ENCODE measurements around the gene PHF24. TPM values are rescaled to one million over a fixed set of nuclear protein-coding genes. Genes with fewer than 3 reads are reported as not detected.

Gene PHF24
- total RNA-seq, 1 experiment from 2014 or later: not detected

- ChIA-PET CTCF (no interaction called here), POLR2A (no interaction called here)
- no peaks in the 10 kb centered on the region; the same call in 1 of the 2 replicates for H3K27me3 ChIP-seq (replicated peaks; ENCODE audit: control insufficient read depth, insufficient read depth, low read length)
- DNase-seq: no peak
- H3K36me3 ChIP-seq (ENCODE audit: control insufficient read depth, insufficient read depth, low read length): no peaks in the 10 kb centered on the region
- H3K27me3 Mint-ChIP-seq (ENCODE audit: insufficient read depth, unreplicated experiment): peaks cover 10% of the 10 kb centered on the region
- no peak overlapping the region for H3K4me3 ChIP-seq (ENCODE audit: low read depth, low read length)
- no peaks in the 10 kb centered on the region for H3K9me3 Mint-ChIP-seq (ENCODE audit: unreplicated experiment)
- no peaks in the 10 kb centered on the region for H3K9me3 ChIP-seq
- H3K36me3 Mint-ChIP-seq (ENCODE audit: insufficient read depth, unreplicated experiment): no peaks in the 10 kb centered on the region
- no peak for TF ChIP-seq CTCF (IDR thresholded peaks at IDR 0.05; ENCODE audit: insufficient read depth in 1 of 2, low read depth in 1 of 2, low read length in 1 of 2, severe bottlenecking in 1 of 2, unreplicated experiment in 1 of 2)
- no peak overlapping the region for H3K27ac Mint-ChIP-seq (ENCODE audit: unreplicated experiment)
- intact Hi-C loops (cut with micrococcal nuclease; ENCODE audit: unreplicated experiment): no loop called here
- no peak overlapping the region for H3K4me3 Mint-ChIP-seq (ENCODE audit: unreplicated experiment)
- H3K4me1 ChIP-seq: no peaks in the 10 kb centered on the region
- no TSS peak for BruUV-seq (replicated peaks)
- H3K4me1 Mint-ChIP-seq (ENCODE audit: low read depth, unreplicated experiment): no peaks in the 10 kb centered on the region
Observed at GRCh38 chr9:34964458-34964857, 6.4 kb downstream of the PHF24 start.

- H3K4me3 Mint-ChIP-seq (ENCODE audit: unreplicated experiment): no peak overlapping the region
- Histone ChIP-seq H3K4me3 (ENCODE audit: low read depth, low read length) (no peak overlapping the region), H3K4me1 (no peaks in the 10 kb centered on the region), H3K27me3 (replicated peaks; ENCODE audit: control insufficient read depth, insufficient read depth, low read length) (peaks cover 2% of the 10 kb centered on the region; the same call in 1 of the 2 replicates), H3K36me3 (ENCODE audit: control insufficient read depth, insufficient read depth, low read length) (no peaks in the 10 kb centered on the region), H3K9me3 (no peaks in the 10 kb centered on the region)
- H3K9me3 Mint-ChIP-seq (ENCODE audit: unreplicated experiment): no peaks in the 10 kb centered on the region
- ChIA-PET CTCF (no interaction called here), POLR2A (no interaction called here)
- H3K27ac Mint-ChIP-seq (ENCODE audit: unreplicated experiment): no peak overlapping the region
- no peaks in the 10 kb centered on the region for H3K36me3 Mint-ChIP-seq (ENCODE audit: insufficient read depth, unreplicated experiment)
- no peaks in the 10 kb centered on the region for H3K4me1 Mint-ChIP-seq (ENCODE audit: low read depth, unreplicated experiment)
- BruUV-seq (replicated peaks): no TSS peak
- no peak for TF ChIP-seq CTCF (IDR thresholded peaks at IDR 0.05; ENCODE audit: insufficient read depth in 1 of 2, low read depth in 1 of 2, low read length in 1 of 2, severe bottlenecking in 1 of 2, unreplicated experiment in 1 of 2)
- intact Hi-C loops (cut with micrococcal nuclease; ENCODE audit: unreplicated experiment): no loop called here
- no peak for DNase-seq
- peaks cover 12% of the 10 kb centered on the region for H3K27me3 Mint-ChIP-seq (ENCODE audit: insufficient read depth, unreplicated experiment)
Observed at GRCh38 chr9:34971146-34971811, 13.2 kb downstream of the PHF24 start.

- Mint-ChIP-seq H3K27me3 (ENCODE audit: insufficient read depth, unreplicated experiment) (peaks cover 13% of the 10 kb centered on the region), H3K9me3 (ENCODE audit: unreplicated experiment) (no peaks in the 10 kb centered on the region), H3K36me3 (ENCODE audit: insufficient read depth, unreplicated experiment) (no peaks in the 10 kb centered on the region), H3K4me3 (ENCODE audit: unreplicated experiment) (no peak overlapping the region), H3K4me1 (ENCODE audit: low read depth, unreplicated experiment) (no peaks in the 10 kb centered on the region), H3K27ac (ENCODE audit: unreplicated experiment) (no peak overlapping the region)
- intact Hi-C loops (cut with micrococcal nuclease; ENCODE audit: unreplicated experiment): no loop called here
- Histone ChIP-seq H3K27me3 (replicated peaks; ENCODE audit: control insufficient read depth, insufficient read depth, low read length) (0 out of 2 replicates have a peak, but pooled peaks cover 2% of the 10 kb centered on the region), H3K4me1 (no peaks in the 10 kb centered on the region), H3K36me3 (ENCODE audit: control insufficient read depth, insufficient read depth, low read length) (no peaks in the 10 kb centered on the region), H3K9me3 (no peaks in the 10 kb centered on the region), H3K4me3 (ENCODE audit: low read depth, low read length) (no peak overlapping the region)
- CTCF ChIA-PET: no interaction called here
- POLR2A ChIA-PET: no interaction called here
- no peak for TF ChIP-seq CTCF (IDR thresholded peaks at IDR 0.05; ENCODE audit: insufficient read depth in 1 of 2, low read depth in 1 of 2, low read length in 1 of 2, severe bottlenecking in 1 of 2, unreplicated experiment in 1 of 2)
- no TSS peak for BruUV-seq (replicated peaks)
- DNase-seq: peak in 1 of 2 experiments; percentile 2
Observed at GRCh38 chr9:34974664-34975063, 16.6 kb downstream of the PHF24 start.

Measured in Caco-2 (cell line).